ES-I3 (cell line): ENCODE results near the gene PDCD4.
"Not testable (repeated sequence)": the region's sequence is repeated elsewhere in the genome, so short reads cannot be mapped to it uniquely, and the experiment has no call there.

Experiments
- H3K36me3 ChIP-seq: 2 replicates; pipeline ENCODE4 v1.6.1; 2013; ENCODE audit warnings: mild to moderate bottlenecking, low read length, control low read depth, moderate library complexity; ENCODE audit not compliant: insufficient read depth
- H3K4me1 ChIP-seq: 2 replicates; pipeline ENCODE4 v1.6.1; 2013; ENCODE audit warnings: mild to moderate bottlenecking, control low read depth, low read length; ENCODE audit not compliant: insufficient read depth
- H3K9ac ChIP-seq: 2 replicates; pipeline ENCODE4 v1.6.1; 2013; ENCODE audit warnings: low read depth, mild to moderate bottlenecking, low read length, moderate library complexity
- H3K9me3 ChIP-seq: 2 replicates; pipeline ENCODE4 v1.6.1; 2013; ENCODE audit warnings: mild to moderate bottlenecking, low read length, moderate library complexity; ENCODE audit not compliant: control insufficient read depth, insufficient read depth

PDCD4 gene

DNA sequence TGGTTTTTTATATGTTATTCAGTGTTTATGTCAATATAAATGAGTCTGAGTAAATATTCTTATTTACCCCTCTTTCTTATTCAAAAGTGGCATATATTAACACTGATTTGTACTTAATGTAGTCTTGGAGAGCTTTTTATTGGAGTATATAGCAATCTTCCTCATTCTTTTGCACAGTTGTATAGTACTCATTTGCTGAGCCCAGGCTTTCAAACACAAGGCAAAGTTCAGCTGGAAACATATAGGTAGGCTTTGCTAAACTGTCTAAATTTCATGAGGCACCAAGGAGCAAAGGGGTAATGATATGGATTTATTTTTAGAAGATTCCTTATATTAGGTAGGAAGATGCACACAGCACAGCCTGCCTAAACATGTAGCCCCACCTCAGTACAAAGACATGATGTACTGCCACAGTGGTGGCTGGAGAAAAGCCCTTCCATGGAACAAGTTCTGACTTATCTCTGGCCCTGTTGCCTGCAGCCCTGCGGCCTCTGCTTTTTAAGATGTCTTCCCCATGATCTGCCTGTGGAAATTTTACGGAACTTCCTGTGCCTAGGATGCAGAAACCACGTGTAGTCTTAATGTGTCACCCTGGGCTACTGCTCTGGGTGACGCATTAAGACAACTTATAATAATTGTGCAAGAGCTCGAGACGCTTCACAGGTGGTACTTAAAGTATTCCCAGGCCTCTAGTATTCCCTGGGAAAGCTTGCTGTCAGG, 9.6 kb upstream of the PDCD4 start:
- Histone ChIP-seq H3K4me1 (peaks cover 3% of the 10 kb centered on the region; the same call in 1 of the 2 replicates), H3K9ac (no peak overlapping the region), H3K9me3 (no peaks in the 10 kb centered on the region), H3K36me3 (no peaks in the 10 kb centered on the region)

DNA sequence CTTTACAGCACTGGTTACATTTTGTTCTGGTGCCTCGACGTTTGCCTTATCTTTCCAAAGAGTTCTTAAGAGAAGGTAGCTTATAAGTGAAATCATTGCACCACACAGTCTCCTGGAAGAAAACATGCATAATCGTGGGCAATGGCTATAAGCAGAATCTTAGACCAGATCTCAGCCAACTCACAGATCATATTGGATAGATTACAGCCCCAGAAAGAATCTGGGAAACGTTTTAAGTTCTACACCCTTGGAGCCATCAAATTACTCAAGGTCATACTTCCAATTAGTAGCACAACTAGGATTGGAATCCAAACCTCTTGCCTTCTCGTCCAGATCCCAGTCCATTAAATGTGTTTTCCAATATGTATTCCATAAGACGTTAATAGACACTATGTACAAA, 8.8 kb upstream of the PDCD4 start:
- Histone ChIP-seq H3K36me3 (no peaks in the 10 kb centered on the region), H3K4me1 (peaks cover 3% of the 10 kb centered on the region; the same call in 1 of the 2 replicates), H3K9ac (no peak overlapping the region), H3K9me3 (no peaks in the 10 kb centered on the region)

DNA sequence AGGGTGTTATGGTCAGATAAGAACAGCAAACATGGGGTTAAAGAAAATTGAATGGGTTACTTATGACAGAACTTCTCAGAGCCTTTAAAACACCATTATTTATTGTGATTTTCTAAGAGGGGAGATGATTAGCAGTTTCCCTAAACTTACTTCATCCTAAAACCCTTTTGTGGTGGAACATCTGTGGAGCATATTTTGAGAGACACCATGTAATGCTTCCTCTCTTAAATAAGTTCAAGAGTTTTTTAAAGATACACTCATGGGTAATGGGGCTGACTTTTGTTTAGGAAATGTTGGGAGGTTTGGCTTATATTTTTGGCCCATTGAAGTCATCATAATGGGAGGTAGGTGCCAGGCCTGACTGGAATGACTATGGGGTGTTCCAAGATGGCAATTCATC, 8.4 kb upstream of the PDCD4 start:
- Histone ChIP-seq H3K9ac (no peak overlapping the region), H3K4me1 (peaks cover 3% of the 10 kb centered on the region; the same call in 1 of the 2 replicates), H3K9me3 (no peaks in the 10 kb centered on the region), H3K36me3 (no peaks in the 10 kb centered on the region)

DNA sequence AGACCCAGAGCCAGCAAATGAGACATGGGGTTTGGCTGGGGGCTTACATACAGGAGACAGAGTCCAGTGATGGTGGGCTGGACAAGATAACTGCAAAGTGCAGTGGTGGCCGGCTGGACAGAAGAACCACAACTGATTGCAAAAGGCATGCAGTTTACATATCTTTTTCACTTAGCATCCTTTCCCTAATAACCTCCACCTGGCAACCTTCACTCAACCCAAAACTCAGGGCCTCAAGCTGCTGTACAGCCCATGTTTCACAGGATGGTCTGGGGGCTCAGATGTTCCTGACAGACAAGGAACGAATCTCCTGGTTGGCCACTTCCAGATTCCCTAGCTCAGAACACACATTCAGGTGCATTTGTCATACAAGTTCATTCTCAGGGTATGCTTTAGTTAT, 7.8 kb upstream of the PDCD4 start:
- peaks cover 3% of the 10 kb centered on the region; the same call in 1 of the 2 replicates for H3K4me1 ChIP-seq
- no peaks in the 10 kb centered on the region for H3K9me3 ChIP-seq
- no peaks in the 10 kb centered on the region for H3K36me3 ChIP-seq
- no peak overlapping the region for H3K9ac ChIP-seq

DNA sequence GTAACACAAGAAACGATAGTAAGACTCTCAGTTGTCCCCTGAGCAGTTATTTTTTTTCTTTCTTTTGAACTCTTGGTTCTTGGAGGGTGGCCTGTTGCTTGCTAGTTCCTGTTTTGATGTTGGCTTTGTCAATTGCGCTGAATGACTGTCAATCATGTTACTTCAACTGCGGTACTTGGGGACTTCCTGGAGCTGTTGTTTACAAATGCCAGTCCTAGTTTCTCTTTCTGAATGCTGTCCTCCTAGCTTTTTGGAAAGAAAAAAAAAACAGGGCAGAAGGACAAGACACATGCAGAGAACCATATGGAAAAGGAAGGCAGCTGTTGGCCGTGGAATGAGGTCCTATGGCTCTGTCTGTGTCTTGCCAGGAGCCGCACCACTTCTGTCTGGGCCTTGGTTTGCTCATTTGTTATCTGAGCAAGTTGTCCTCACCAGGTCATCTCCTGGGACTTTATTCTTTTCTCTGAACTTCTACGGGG, 7.0 kb upstream of the PDCD4 start:
- peaks cover 3% of the 10 kb centered on the region; the same call in 1 of the 2 replicates for H3K4me1 ChIP-seq

DNA sequence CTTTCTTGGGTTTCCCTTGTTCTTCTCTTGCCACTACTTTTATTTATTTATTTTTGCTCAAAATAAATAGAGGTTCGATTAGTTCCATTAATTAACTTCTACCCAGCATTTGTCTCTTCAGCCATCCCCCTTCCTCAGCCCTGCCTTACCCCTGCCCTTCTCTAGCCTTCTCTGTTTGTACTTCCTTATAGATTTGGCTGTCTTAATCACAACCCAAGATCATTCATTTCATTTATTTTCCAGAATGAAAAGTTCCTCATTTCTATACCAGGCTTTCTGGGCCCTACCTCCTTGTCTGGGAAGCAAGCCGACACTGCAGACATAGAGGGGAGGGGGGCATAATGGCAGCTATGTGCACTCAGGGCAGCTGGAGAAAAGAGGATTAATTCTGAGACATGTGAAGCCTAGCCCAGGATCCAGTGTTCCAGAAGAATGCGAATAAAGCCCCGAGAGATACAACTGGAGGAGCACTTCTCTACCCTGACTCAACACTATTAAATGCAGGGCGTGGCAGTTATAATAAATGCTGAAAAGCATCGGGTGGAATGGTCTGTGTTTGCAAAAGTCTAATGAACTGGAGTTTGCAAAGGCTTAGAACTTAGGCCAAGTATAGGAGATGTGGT, 6.4 kb upstream of the PDCD4 start:
- no peaks in the 10 kb centered on the region for H3K9me3 ChIP-seq
- H3K36me3 ChIP-seq, result no peaks in the 10 kb centered on the region
- H3K9ac ChIP-seq, result no peak overlapping the region
- peaks cover 3% of the 10 kb centered on the region; the same call in 1 of the 2 replicates for H3K4me1 ChIP-seq

More for the DNA sequence above, 7.0 kb upstream of the PDCD4 start:
- Histone ChIP-seq H3K36me3 (no peaks in the 10 kb centered on the region), H3K9me3 (no peaks in the 10 kb centered on the region), H3K9ac (no peak overlapping the region)

DNA sequence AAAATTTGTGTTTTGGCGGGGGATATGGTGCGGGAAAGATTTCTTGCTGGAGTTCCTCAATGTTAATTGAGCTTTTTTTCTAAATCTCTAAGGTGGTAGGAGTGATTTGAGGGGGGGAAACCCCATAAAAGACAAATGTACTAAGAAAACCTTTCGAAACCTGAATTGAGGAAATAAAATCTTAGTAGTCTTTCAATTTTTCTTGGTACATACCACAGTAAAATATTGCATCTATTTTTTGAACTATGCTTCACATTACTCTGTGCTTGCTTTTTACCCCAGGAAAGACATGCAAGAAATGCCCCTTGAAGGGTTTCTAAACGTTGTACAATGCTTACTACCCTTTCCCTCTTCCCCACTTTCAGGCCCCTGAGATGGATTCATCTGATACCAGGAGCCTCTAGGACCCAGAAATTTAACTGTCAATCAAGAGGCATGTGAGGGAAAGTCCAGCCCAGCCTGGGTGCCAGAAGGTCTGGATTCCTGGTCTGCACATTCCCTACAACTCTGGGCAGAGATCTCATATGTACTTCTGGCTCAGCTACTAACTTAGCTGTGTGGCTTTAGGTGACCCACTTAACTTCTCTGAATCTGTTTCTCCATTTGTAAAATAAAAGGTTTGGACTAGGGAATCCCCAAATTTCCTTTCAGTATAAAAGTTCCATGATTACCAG, 5.8 kb upstream of the PDCD4 start:
- Histone ChIP-seq H3K36me3 (no peaks in the 10 kb centered on the region), H3K9me3 (no peaks in the 10 kb centered on the region), H3K4me1 (peaks cover 9% of the 10 kb centered on the region), H3K9ac (no peak overlapping the region)

DNA sequence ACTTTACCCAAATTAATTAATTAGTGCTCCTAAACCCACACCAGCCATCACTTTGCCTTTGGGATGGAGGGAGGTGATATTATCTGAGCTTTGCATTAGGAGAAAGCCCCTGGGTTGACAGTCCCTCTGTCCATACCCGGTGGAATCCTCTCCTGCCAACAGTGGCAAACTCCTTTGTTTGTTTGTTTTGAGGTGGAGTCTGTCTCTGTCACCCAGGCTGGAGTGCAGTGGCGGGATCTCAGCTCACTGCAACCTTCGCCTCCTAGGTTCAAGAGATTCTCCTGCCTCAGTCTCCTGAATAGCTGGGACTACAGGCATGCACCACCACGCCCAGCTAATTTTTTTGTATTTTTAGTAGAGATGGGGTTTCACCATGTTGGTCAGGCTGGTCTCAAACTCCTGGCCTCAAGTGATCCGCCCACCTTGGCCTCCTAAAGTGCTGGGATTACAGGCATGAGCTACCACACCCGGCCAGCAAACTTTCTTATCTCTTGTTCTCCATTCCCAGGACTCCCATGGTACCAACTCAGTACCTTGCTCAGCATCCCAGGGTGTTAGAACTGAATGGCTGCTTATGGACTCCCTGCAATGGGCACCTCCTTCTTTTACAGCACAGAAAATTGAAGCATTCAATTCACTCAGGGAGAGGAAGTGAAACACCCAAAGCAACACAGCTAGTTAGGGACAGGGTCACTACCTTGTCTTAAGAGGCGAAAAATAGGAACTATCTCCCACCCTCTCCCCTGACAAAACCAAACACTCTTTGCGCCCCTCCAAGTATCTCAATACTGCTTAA, 4.5 kb upstream of the PDCD4 start:
- H3K9ac ChIP-seq, H3K9me3 ChIP-seq, H3K36me3 ChIP-seq: not testable (repeated sequence)
- H3K4me1 ChIP-seq, result peaks cover 13% of the 10 kb centered on the region

DNA sequence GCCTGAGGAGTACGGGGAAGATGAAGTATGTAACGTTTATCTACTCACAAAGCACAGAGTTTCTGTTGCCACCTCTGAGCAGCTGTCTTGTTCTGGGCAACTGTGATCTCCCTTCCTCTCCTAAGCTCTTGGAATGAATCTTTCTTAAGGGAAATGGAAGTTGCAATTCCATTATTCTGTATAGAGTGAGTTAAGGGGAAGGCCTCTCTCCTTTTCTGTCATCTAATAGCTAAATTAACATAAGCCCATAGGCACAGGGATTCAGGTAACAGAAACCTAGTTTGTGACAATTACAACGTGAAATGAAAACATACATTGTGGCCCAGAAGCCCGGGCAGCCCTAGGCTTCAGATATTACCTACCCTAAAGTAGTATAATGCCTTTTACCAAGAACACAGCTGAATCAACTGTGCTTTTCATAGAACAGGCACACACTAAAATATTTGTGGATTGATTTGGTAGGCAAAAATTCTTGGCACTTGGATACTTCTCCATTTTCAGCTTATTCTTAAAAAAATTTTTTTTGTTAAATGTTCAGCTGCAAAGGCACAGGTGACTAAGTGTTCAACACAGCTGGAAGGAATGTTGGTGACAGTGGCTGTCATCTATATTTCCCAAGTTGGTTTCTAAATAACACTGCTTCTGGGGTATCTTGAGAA, 3.8 kb upstream of the PDCD4 start:
- Histone ChIP-seq H3K36me3 (no peaks in the 10 kb centered on the region), H3K9me3 (no peaks in the 10 kb centered on the region), H3K4me1 (peaks cover 13% of the 10 kb centered on the region), H3K9ac (no peak overlapping the region)

DNA sequence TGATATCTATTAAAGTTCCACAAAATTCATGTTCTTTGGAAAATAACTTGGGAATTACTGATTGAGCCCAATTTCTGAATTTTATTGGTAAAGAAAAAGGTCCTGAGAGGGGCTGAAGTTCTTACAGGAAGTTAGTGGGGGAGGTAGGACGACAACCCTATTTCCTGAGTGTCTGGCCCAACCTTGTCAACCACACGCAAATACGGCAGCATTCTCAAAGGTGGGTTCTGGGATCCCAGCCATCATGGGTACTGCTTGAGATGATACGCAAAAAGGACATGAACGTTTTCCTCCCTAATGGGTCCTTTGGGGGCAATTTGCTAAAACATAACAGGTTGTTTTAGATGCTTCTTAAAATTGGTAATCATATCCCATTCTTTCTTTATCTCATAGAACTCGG, 2.7 kb upstream of the PDCD4 start:
- Histone ChIP-seq H3K9ac (no peak overlapping the region), H3K9me3 (no peaks in the 10 kb centered on the region), H3K4me1 (peaks cover 13% of the 10 kb centered on the region), H3K36me3 (no peaks in the 10 kb centered on the region)

DNA sequence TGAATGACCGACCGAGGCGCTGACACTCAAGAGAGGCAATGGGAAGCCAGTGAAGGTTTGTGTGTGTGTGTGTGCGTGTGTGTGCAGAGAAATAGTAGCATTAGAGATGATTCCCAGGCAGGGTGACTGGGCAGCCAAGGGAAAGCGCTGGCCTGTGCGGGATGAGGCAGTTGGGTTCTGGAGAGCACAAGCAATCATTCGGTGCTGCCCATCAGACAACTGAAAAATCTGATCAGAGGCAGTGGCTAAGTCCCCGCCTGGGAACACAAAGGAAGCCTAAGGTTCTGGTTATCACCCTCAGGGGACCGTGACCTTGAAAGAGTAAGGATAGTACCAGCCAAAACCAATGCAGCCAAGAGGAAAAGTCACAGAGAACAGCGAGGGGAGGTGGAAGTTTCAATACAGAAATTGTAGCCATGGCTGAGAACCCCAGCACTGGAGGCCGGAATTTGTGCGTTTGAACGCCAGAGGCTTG, 868 bp upstream of the PDCD4 start:
- Histone ChIP-seq H3K9me3 (no peaks in the 10 kb centered on the region), H3K36me3 (no peaks in the 10 kb centered on the region), H3K9ac (peak overlapping the region; percentile 77), H3K4me1 (peaks cover 10% of the 10 kb centered on the region)

DNA sequence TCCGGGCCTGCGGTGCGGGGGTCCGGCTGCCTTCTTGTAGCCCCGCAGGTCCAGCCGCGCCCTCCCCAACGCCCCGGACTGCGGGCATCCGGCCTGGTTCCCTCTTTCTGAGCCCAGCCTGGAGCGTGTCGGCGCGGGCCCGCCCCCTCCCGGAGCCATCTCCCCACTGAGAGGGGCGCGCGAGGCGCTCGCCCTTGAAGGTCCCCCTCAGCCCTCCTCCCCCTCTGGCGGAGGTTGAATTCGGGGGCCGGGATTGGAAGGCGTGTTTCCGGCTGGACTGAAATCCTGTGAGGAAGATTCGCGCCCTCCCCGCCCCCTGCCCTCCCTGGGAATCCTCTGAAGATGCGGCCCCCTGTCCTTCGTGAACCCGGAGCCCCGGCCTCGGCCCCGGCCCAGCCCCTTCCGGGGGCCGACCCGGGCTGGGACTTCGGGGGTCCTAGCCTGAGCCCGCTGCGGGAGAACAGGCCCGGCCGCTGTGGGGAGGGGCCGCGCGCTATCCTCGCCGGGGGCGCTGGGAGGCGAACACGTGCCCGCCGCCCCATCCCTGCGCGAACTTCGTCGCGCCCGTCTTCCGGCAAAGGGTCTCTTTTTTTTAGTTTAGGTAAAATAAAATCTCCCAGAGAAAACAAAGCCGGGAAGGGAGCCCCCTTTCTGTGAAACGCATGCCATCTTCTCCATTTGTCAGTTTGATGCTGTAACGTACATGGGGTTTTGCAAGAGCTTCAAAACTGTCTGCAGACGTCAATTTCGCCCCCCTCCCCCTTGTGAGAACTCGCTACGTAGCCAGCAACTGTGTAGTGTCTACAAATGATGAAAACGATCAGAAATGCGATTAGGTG, 636 bp downstream of the PDCD4 start:
- no peaks in the 10 kb centered on the region for H3K36me3 ChIP-seq
- H3K4me1 ChIP-seq, result peaks cover 10% of the 10 kb centered on the region
- peak overlapping the region; percentile 85 for H3K9ac ChIP-seq
- H3K9me3 ChIP-seq, result no peaks in the 10 kb centered on the region
